HepG2 (cell line): ENCODE measurements around the gene FKBP1B. TPM values are rescaled to one million over a fixed set of nuclear protein-coding genes. Genes with fewer than 3 reads are reported as not detected.
A peak's percentile ranks its signal among the peaks of the same experiment; 100 is the strongest.

Source experiments
- ATF3 ChIP-seq: sonication (generic); formaldehyde crosslinking; IDR thresholded peaks from 2 replicates; pipeline ENCODE4 v1.4.0; 2020; ENCODE audit warnings: missing genetic modification reagents
- BCL6 ChIP-seq: IDR thresholded peaks from 2 replicates; pipeline ENCODE4 v1.6.1; 2016; ENCODE audit warnings: missing genetic modification reagents, missing compliant biosample characterization
- CENPT ChIP-seq: sonication (generic); formaldehyde crosslinking; IDR thresholded peaks from 2 replicates; pipeline ENCODE4 v1.8.0; 2022; ENCODE audit warnings: low read depth, mild to moderate bottlenecking, moderate library complexity, missing genetic modification reagents
- ETS1 ChIP-seq: sonication (generic); formaldehyde crosslinking; IDR thresholded peaks from 2 replicates; pipeline ENCODE4 v1.4.0; 2020; ENCODE audit warnings: missing genetic modification reagents
- HOXA3 ChIP-seq: sonication (generic); formaldehyde crosslinking; IDR thresholded peaks from 2 replicates; pipeline ENCODE4 v1.5.0; 2020; ENCODE audit warnings: missing genetic modification reagents
- KLF12 ChIP-seq: sonication (generic); formaldehyde crosslinking; IDR thresholded peaks from 2 replicates; pipeline ENCODE4 v1.4.0; 2020; ENCODE audit warnings: missing genetic modification reagents, borderline replicate concordance
- KMT2A ChIP-seq: sonication (generic); formaldehyde crosslinking; IDR thresholded peaks from 2 replicates; pipeline ENCODE4 v1.4.0; 2020; ENCODE audit warnings: missing genetic modification reagents
- LCORL ChIP-seq, 2 experiments: fragments of 450-650 bp in 1 of 2; sonication (generic) in 1 of 2; formaldehyde crosslinking in 1 of 2; IDR thresholded peaks; 2 replicates each; pipeline versions ENCODE4 v1.5.0 to v1.6.1; 2017 to 2020; ENCODE audit warnings: antibody characterized with exemption in 1 of 2, missing genetic modification reagents in 1 of 2
- MTERF4 ChIP-seq: sonication (generic); formaldehyde crosslinking; IDR thresholded peaks from 2 replicates; pipeline ENCODE4 v1.8.0; 2023; ENCODE audit warnings: mild to moderate bottlenecking, missing genetic modification reagents
- NFE2L2 ChIP-seq: fragments of 150-350 bp; IDR thresholded peaks from 2 replicates; pipeline ENCODE4 v1.6.1; 2014; ENCODE audit warnings: low read length
- NFKB2 ChIP-seq: sonication (generic); formaldehyde crosslinking; IDR thresholded peaks from 2 replicates; pipeline ENCODE4 v1.4.0; 2020; ENCODE audit warnings: missing genetic modification reagents, borderline replicate concordance
- NONO ChIP-seq, 2 experiments: fragments of 450-650 bp in 1 of 2; sonication (generic) in 1 of 2; formaldehyde crosslinking in 1 of 2; IDR thresholded peaks in 1 of 2; conservative IDR thresholded peaks in 1 of 2; 2 replicates each; pipeline versions ENCODE4 v1.6.1 to v1.8.0; 2017 to 2022; ENCODE audit warnings: mild to moderate bottlenecking in 1 of 2, missing genetic modification reagents in 1 of 2, moderate library complexity in 1 of 2
- PHF21A ChIP-seq: sonication (generic); formaldehyde crosslinking; IDR thresholded peaks from 2 replicates; pipeline ENCODE4 v1.5.0; 2020; ENCODE audit warnings: mild to moderate bottlenecking, missing genetic modification reagents
- PPARG ChIP-seq: conservative IDR thresholded peaks from 2 replicates; pipeline ENCODE4 v1.6.1; 2016; ENCODE audit warnings: missing biosample characterization, missing genetic modification reagents
- PTBP1 ChIP-seq: fragments of 200-400 bp; formaldehyde crosslinking; IDR thresholded peaks from 2 replicates; pipeline ENCODE4 v1.6.1; 2018; ENCODE audit warnings: low read length, low read depth; ENCODE audit not compliant: poor library complexity, severe bottlenecking
- SRSF1 ChIP-seq: fragments of 200-400 bp; formaldehyde crosslinking; optimal IDR thresholded peaks from 2 replicates; pipeline ENCODE3; 2017; ENCODE audit warnings: mild to moderate bottlenecking, low read depth, low read length, moderate library complexity
- TAF1 ChIP-seq: sonication (generic); formaldehyde crosslinking; IDR thresholded peaks from 2 replicates; pipeline ENCODE4 v1.4.0; 2020; ENCODE audit warnings: missing genetic modification reagents
- ZBED4 ChIP-seq: sonication (generic); formaldehyde crosslinking; IDR thresholded peaks from 2 replicates; pipeline ENCODE4 v1.4.0; 2020; ENCODE audit warnings: missing genetic modification reagents, borderline replicate concordance
- ZNF292 ChIP-seq: sonication (generic); formaldehyde crosslinking; IDR thresholded peaks from 2 replicates; pipeline ENCODE4 v1.8.1; 2022; ENCODE audit warnings: mild to moderate bottlenecking, low read depth, missing genetic modification reagents, borderline replicate concordance
- ZNF484 ChIP-seq: sonication (generic); formaldehyde crosslinking; IDR thresholded peaks from 2 replicates; pipeline ENCODE4 v1.5.1; 2020; ENCODE audit warnings: mild to moderate bottlenecking, low read depth, missing genetic modification reagents, borderline replicate concordance
- ZSCAN25 ChIP-seq: sonication (generic); formaldehyde crosslinking; IDR thresholded peaks from 2 replicates; pipeline ENCODE4 v1.8.0; 2022; ENCODE audit warnings: mild to moderate bottlenecking, missing genetic modification reagents
- polyA plus RNA-seq, 8 experiments: library from polyadenylated mRNA; depleted of rRNA in 3 of 8; stranded (reverse) in 7 of 8; unstranded in 1 of 8; fragments of >200 nt; fragmentation: Illumina TruSeq in 4 of 8; extraction: Trizol in 4 of 8; gene quantifications; 2 replicates each; pipeline versions ENCODE4 v1.2.1 to v1.2.3, GENCODE V29; 2011 to 2016; ENCODE audit warnings: low read depth in 4 of 8, missing spikeins in 1 of 8, mixed read lengths in 1 of 8; ENCODE audit not compliant: insufficient read depth in 1 of 8
- total RNA-seq, 5 experiments: library from RNA; depleted of rRNA; stranded (reverse); fragments of >200 nt; fragmentation: Illumina TruSeq; extraction: Trizol; gene quantifications; 2 replicates each; pipeline ENCODE4 v1.2.3, GENCODE V29; 2016; ENCODE audit warnings: low read depth in 1 of 5

FKBP1B gene
- total and polyA plus RNA-seq, 2 of the 13 experiments (the other 11 are each of a cell fraction or from before 2014, with no cell fraction given): 35.2 to 96.3 TPM

GRCh38 chr2:24050041-24050979 lies 769 bp downstream of the FKBP1B start (continued):
- TF ChIP-seq MTERF4 (CRISPR knock-in tag) (0 out of 2 replicates have a peak, but pooled peaks have one; percentile 4), ETS1 (no peak), NFKB2 (CRISPR knock-in tag) (peak; percentile 63; the same call in 1 of the 2 replicates), PHF21A (0 out of 2 replicates have a peak, but pooled peaks have one; percentile 60), ATF3 (0 out of 2 replicates have a peak, but pooled peaks have one; percentile 11), ZBED4 (0 out of 2 replicates have a peak, but pooled peaks have one; percentile 57), SRSF1 (peak; percentile 78), BCL6 (CRISPR knock-in tag) (peak; percentile 10; the same call in 1 of the 2 replicates), CENPT (CRISPR knock-in tag) (no peak), ZNF484 (0 out of 2 replicates have a peak, but pooled peaks have one; percentile 41), PPARG (CRISPR knock-in tag) (0 out of 2 replicates have a peak, but pooled peaks have one; percentile 28), NONO (IDR thresholded peaks at IDR 0.05) (no peak), NONO (CRISPR knock-in tag; conservative IDR thresholded peaks at IDR 0.05) (peak; percentile 31; the same call in 1 of the 2 replicates), PTBP1 (no peak), HOXA3 (0 out of 2 replicates have a peak, but pooled peaks have one; percentile 14), LCORL (IDR thresholded peaks at IDR 0.05) (no peak), LCORL (CRISPR knock-in tag; IDR thresholded peaks at IDR 0.05) (peak; percentile 14; the same call in 1 of the 2 replicates), ZSCAN25 (CRISPR knock-in tag) (peak; percentile 15; the same call in 1 of the 2 replicates), ZNF292 (CRISPR knock-in tag) (peak; percentile 77; the same call in 1 of the 2 replicates), KLF12 (CRISPR knock-in tag) (no peak), TAF1 (CRISPR knock-in tag) (peak; percentile 34; the same call in 1 of the 2 replicates), KMT2A (peak; percentile 36; the same call in 1 of the 2 replicates), NFE2L2 (no peak)
